ENCODE results near the gene ACSM3.
A peak's percentile ranks its signal among the peaks of the same experiment; 100 is the strongest.
"Not testable (repeated sequence)": the region's sequence is repeated elsewhere in the genome, so short reads cannot be mapped to it uniquely, and the experiment has no call there.

Gene ACSM3

GRCh38 chr16:20803561-20804214 lies 39.9 kb downstream of the ACSM3 start:
- peak in 1 of 2 experiments; percentile 4 for DNase-seq
- TF ChIP-seq POLR2A (IDR thresholded peaks at IDR 0.05; ENCODE audit: low read length): no peak
- TF ChIP-seq GATA1 (IDR thresholded peaks at IDR 0.05; ENCODE audit: low read depth, low read length): no peak

- DNase-seq: not testable (repeated sequence)
Measured at GRCh38 chr16:20805684-20806167, 41.9 kb downstream of the ACSM3 start.

DNA sequence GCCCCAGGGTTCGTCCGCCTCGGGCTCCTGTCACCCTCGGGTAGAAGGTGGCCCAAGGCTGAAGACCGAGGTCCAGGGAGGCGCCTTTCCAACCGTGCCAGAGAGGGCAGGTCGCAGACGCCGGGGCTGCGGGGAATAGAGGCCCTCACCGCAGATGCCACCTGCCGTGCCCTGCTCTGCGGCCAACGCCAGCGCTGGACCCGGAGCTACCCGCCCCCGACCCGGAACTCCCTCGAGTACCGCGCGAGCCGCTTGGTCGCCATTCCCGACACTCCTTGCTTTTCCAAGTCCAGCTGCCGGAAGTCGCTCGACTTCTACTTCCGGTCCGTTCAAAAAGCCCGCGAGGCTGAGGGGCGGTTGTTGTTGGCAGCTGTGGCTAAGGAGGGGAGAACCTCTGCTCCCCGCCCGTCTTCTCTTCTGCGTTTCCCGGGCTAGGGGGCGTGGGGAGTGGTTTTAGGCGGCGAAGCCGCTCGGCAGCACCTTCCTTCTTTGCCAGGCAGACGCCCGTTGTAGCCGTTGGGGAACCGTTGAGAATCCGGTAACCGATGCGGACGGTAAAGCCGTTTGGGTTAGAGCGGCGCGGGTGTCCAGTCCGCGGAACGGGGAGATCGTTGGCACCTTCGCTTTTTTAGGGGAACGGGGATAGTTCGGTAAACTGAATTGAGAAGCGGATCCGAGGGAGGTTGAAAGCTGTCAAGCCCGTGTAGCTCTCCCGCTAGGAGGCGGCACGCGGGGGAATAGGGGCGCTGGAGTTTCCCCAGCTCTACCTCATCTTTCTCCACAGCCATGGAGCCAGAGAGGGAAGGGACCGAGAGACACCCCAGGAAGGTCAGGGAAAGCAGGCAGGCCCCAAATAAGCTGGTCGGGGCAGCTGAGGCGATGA lies 42.6 kb downstream of the ACSM3 start, which contains the start of the genes ERI2 and REXO5:
Gene ERI2, minus strand, starts transcription at position 305 of the 883 bp plus-strand sequence. Its CDS starts 42 bp downstream, at position 263.
Gene REXO5, plus strand, starts transcription at position 360 of the 883 bp plus-strand sequence. Its CDS starts 427 bp downstream, at position 787.
- TF ChIP-seq POLR2A (IDR thresholded peaks at IDR 0.05; ENCODE audit: low read length): peak; percentile 97
- no peak for TF ChIP-seq GATA1 (IDR thresholded peaks at IDR 0.05; ENCODE audit: low read depth, low read length)
- peak; percentile 94 to 95 for DNase-seq

DNA sequence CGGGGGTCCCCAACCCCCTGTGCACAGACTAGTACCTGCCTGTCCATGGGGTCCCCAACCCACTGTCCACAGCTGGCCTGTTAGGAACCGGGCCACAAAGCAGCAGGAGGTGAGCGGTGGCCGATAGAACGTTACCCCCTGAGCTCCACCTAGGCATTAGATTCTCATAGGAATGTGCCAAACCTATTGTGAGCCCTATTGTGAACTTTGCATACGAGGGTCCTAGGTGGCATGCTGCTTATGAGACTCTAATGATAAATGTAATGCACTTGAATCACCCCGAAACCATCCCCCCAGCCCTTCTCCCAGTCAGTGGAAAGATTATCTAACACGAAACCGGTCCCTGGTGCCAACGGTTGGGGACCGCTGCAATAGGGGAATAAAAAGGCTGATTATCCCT lies 44.0 kb downstream of the ACSM3 start:
- peak; percentile 25 to 36 for DNase-seq
- no peak for TF ChIP-seq GATA1 (IDR thresholded peaks at IDR 0.05; ENCODE audit: low read depth, low read length)
- no peak for TF ChIP-seq POLR2A (IDR thresholded peaks at IDR 0.05; ENCODE audit: low read length)

GRCh38 chr16:20811889-20812439 lies 48.1 kb downstream of the ACSM3 start:
- no peak for TF ChIP-seq GATA1 (IDR thresholded peaks at IDR 0.05; ENCODE audit: low read depth, low read length)
- TF ChIP-seq POLR2A (IDR thresholded peaks at IDR 0.05; ENCODE audit: low read length): no peak
- DNase-seq: no peak

- peak; percentile 6 to 11 for DNase-seq
- TF ChIP-seq POLR2A (IDR thresholded peaks at IDR 0.05; ENCODE audit: low read length) (no peak), GATA1 (IDR thresholded peaks at IDR 0.05; ENCODE audit: low read depth, low read length) (no peak)
Measured at GRCh38 chr16:20812510-20812909, 48.7 kb downstream of the ACSM3 start.

DNA sequence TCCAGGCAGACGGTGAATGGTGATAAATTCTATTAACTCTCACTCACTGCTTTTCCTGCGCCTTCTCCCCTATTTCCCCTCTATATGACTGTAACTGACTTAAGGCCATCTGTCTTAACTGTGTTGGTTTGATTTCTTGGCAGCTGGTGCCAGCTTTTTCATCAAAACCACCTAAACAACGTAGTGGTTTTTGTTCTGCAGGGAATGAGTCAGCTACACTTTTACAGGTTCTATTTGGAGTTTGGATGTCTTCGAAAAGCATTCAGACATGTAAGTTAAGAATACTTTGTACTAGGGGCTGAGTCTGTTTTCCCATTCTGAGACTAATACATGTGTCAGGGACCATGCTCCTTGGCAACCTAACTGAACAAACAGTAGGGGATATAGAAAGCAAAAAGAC lies 51.0 kb downstream of the ACSM3 start:
- TF ChIP-seq GATA1 (IDR thresholded peaks at IDR 0.05; ENCODE audit: low read depth, low read length) (no peak), POLR2A (IDR thresholded peaks at IDR 0.05; ENCODE audit: low read length) (no peak)
- DNase-seq: peak; percentile 36 to 72

- TF ChIP-seq POLR2A (IDR thresholded peaks at IDR 0.05; ENCODE audit: low read length) (no peak), GATA1 (IDR thresholded peaks at IDR 0.05; ENCODE audit: low read depth, low read length) (no peak)
- DNase-seq: no peak
Measured at GRCh38 chr16:20818929-20819585, 55.2 kb downstream of the ACSM3 start.

DNA sequence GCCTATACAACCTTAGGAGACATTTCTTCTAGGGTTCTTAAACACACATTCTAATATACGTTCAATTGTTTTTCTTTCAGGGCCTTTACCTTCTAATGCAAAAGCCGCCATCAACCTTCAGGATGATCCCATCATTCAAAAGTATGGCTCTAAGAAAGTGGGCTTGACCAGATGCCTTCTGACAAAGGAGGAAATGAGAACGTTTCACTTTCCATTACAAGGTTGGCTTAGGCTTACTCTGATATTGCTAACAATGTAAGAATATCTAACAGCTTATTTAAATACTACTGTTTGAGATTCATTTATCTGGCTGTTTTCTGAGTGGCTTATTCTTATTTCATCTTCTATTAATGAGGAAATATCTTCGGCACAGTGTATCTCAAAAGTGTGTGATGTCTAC lies 57.9 kb downstream of the ACSM3 start:
- TF ChIP-seq POLR2A (IDR thresholded peaks at IDR 0.05; ENCODE audit: low read length) (no peak), GATA1 (IDR thresholded peaks at IDR 0.05; ENCODE audit: low read depth, low read length) (no peak)
- DNase-seq: no peak

GRCh38 chr16:20822521-20823325 lies 58.9 kb downstream of the ACSM3 start:
- TF ChIP-seq GATA1 (IDR thresholded peaks at IDR 0.05; ENCODE audit: low read depth, low read length): no peak
- TF ChIP-seq POLR2A (IDR thresholded peaks at IDR 0.05; ENCODE audit: low read length): no peak
- no peak for DNase-seq

- peak; percentile 93 to 97 for DNase-seq
- TF ChIP-seq POLR2A (IDR thresholded peaks at IDR 0.05; ENCODE audit: low read length) (no peak), GATA1 (IDR thresholded peaks at IDR 0.05; ENCODE audit: low read depth, low read length) (peak; percentile 69)
Measured at GRCh38 chr16:20826039-20826566, 62.3 kb downstream of the ACSM3 start.

DNA sequence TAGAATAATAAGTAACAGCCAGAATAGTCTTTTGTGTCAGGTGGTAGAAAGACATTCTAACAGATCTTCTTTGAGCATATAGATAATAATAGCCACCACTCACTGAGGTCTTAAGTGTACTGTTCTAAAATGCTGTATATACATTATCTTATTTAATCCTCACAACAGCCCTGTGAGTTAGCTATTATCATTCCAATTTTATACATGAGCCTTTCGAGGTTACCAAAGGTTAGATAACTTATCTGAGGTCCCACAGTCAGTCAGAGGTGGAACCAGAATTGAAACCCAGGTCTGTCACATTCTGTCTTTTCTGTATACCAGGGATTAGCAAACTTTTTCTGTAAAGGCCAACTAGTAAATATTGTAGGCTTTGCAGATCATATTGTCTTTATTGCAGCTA lies 65.7 kb downstream of the ACSM3 start:
- TF ChIP-seq GATA1 (IDR thresholded peaks at IDR 0.05; ENCODE audit: low read depth, low read length) (no peak), POLR2A (IDR thresholded peaks at IDR 0.05; ENCODE audit: low read length) (no peak)
- DNase-seq: peak; percentile 72 to 81

GRCh38 chr16:20830372-20830771 lies 66.6 kb downstream of the ACSM3 start:
- no peak for TF ChIP-seq GATA1 (IDR thresholded peaks at IDR 0.05; ENCODE audit: low read depth, low read length)
- no peak for TF ChIP-seq POLR2A (IDR thresholded peaks at IDR 0.05; ENCODE audit: low read length)

More at GRCh38 chr16:20830372-20830771, 66.6 kb downstream of the ACSM3 start:
- peak; percentile 35 to 56 for DNase-seq
